Aorta (tissue), 5 donors: ENCODE measurements around the gene TRIP11. TPM values are rescaled to one million over a fixed set of nuclear protein-coding genes. Genes with fewer than 3 reads are reported as not detected.
A peak's percentile ranks its signal among the peaks of the same experiment; 100 is the strongest.

Experiments used
- ATAC-seq: fragments of 200-7000 bp; cut with Tn5 transposase; one replicate; pipeline ENCODE4 v1.9.1; 2022; ENCODE audit warnings: moderate library complexity; ENCODE audit not compliant: low FRiP score
- DNase-seq, 2 donors: peaks; one replicate each; pipeline ENCODE4 v3.0.0-alpha.2; 2020
- H3K27ac ChIP-seq, 2 donors: one replicate each; pipeline ENCODE4 v1.5.1; 2013; ENCODE audit warnings: low read length in 2 of 2, mild to moderate bottlenecking in 2 of 2, moderate library complexity in 2 of 2, control low read depth in 1 of 2, inconsistent platforms in 1 of 2, low read depth in 1 of 2
- H3K27me3 ChIP-seq, 2 donors: one replicate each; pipeline ENCODE4 v1.6.1; 2013; ENCODE audit warnings: control low read depth in 1 of 2, low read length in 1 of 2, mild to moderate bottlenecking in 1 of 2, moderate library complexity in 1 of 2; ENCODE audit not compliant: insufficient read depth in 2 of 2, control insufficient read depth in 1 of 2
- H3K36me3 ChIP-seq, 2 donors: one replicate each; pipeline ENCODE4 v1.6.1; 2013; ENCODE audit warnings: control low read depth in 1 of 2, low read length in 1 of 2, mild to moderate bottlenecking in 1 of 2; ENCODE audit not compliant: insufficient read depth in 2 of 2, control insufficient read depth in 1 of 2
- H3K4me1 ChIP-seq, 2 donors: one replicate each; pipeline ENCODE4 v1.6.1; 2013; ENCODE audit warnings: low read length in 2 of 2, control low read depth in 1 of 2, mild to moderate bottlenecking in 1 of 2, moderate library complexity in 1 of 2; ENCODE audit not compliant: insufficient read depth in 2 of 2, control insufficient read depth in 1 of 2
- H3K4me3 ChIP-seq, 2 donors: one replicate each; pipeline ENCODE4 v1.5.1; 2013; ENCODE audit warnings: low read length in 2 of 2, control low read depth in 1 of 2, mild to moderate bottlenecking in 1 of 2
- H3K9me3 ChIP-seq: one replicate; pipeline ENCODE4 v1.6.1; 2013; ENCODE audit warnings: mild to moderate bottlenecking, low read length; ENCODE audit not compliant: control insufficient read depth
- WGBS, 2 donors: extraction: QIAGEN DNeasy Blood & Tissue Kit; methylation state at CpG; one replicate each; pipeline ENCODE4 v1.1.7; 2013; 5-methylcytosine and 5-hydroxymethylcytosine counted together
- intact Hi-C, 2 donors: fragments of 100-400 bp; cut with DNase I; formaldehyde crosslinking; loops; one replicate each; pipeline versions ENCODE4 v1.14.2 to v1.15.0; 2022
- polyA plus RNA-seq, 2 donors: library from polyadenylated mRNA; stranded (reverse); fragments of 200-250 nt; gene quantifications; one replicate each; pipeline ENCODE4 v1.2.3, GENCODE V29; 2013
- total RNA-seq, 2 donors: library from RNA; stranded (reverse); fragmentation: NEBNext Ultra II Directional; extraction: Animal tissue kit (Norgen Biotek cat#: 25700); gene quantifications; one replicate each; pipeline ENCODE4 v1.2.1, GENCODE V29; 2021
- donor health status: healthy with polysubstance abuse.
- donor health status: Bipolar disorder and iron deficiency.
- donor health status: DM: no; HTN: no; CAD: no.
- donor health status: DM: no; HTN: no; CAD: no.
- donor health status: DM: yes; HTN: yes; CAD: no.

Gene TRIP11
- total and polyA plus RNA-seq, 4 donors, result 8.4 to 75.4 (median 36.2) TPM

DNA sequence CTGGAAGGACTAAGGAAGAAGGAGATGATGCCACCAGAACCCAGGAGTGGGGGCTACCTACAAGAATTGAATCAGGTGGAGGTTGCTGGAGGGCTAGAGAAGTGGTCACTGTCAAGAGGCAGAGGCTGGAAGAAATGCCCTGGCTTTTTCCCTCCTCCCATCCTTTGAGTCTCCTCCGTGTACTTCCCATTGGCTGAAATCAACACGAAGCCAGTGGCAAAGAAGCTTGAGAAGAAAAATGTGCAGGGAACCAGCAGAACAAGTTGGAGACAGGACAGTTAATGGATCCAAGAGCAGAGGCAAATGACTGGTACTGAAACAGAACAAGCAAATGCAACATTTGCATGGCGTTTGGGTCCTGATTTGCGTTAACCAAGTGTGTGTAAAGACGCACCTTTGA is 83.2 kb downstream of the TRIP11 start:
- WGBS, 2 donors, result 67 to 84% methylated on average over 5 of the region's 5 CpGs

DNA sequence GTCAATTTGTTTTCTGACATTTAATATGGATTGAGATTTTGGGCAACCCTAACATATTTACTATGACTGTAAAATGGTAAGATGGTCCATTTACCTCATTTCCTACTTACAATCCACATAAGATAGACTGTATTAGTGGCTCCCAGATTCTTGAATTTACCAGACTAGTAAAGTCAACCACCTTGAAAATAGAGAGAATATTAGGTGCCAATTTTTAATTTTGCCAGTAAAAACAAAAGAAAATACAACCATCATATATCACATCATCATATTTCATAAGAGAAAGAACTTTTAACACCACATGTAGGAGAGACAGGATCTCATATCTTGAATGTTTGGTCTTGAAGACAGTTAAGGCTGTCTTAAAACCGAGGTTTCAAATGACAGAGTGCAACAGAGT is 84.7 kb downstream of the TRIP11 start:
- 31 to 46% methylated on average over 1 of the region's 1 CpG for WGBS, 2 donors
- no peak for DNase-seq
- H3K4me1 ChIP-seq, result no peaks in the 10 kb centered on the region
- intact Hi-C loops, result no loop called here
- no peaks in the 10 kb centered on the region for H3K9me3 ChIP-seq
- H3K27me3 ChIP-seq, result no peaks in the 10 kb centered on the region
- H3K27ac ChIP-seq, result no peak overlapping the region
- H3K4me3 ChIP-seq, result no peak overlapping the region
- no peaks in the 10 kb centered on the region for H3K36me3 ChIP-seq
- no peak for ATAC-seq

More for the DNA sequence above, 83.2 kb downstream of the TRIP11 start:
- Histone ChIP-seq H3K4me1 (no peaks in the 10 kb centered on the region), H3K27ac (no peak overlapping the region), H3K9me3 (no peaks in the 10 kb centered on the region), H3K36me3 (no peaks in the 10 kb centered on the region), H3K4me3 (no peak overlapping the region), H3K27me3 (no peaks in the 10 kb centered on the region)
- intact Hi-C loops, result no loop called here
- ATAC-seq (no peak), DNase-seq (no peak)

DNA sequence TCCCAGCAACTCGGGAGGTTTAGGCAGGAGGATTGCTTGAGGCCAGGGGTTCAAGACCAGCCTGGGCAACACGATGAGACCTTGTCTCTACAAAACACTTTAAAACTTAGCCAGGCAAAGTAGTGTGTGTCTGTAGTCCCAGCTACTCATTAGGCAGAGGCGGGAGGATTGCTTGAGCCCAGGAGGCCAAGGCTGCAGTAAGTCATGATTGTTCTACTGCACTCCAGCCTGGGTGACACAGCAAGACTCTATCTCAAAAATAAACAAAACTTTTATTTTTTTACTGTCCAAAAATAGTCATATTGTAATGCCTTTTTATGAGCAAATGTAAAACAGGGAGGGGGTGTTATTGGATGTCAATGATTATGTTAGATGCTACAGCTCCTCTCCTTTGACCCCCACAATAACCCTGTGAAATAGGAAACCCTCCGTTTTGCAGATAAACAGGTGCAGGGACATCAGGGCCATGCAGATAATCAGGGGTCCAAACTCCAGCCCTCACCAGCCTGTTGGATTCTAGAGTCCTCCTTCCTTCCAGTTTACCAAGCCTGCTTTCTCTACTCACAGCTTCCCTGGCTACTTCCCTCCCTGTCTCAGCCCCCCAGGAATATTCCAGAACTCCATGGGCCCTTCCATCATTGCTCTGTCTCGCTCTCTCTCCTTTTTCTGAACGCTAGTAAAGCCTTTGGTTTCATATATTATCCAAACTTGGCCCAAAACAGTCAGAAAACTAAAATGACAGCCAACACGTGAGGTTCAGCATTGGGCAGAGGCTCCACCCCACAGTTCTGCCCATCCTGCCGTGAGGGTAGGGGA is 86.5 kb downstream of the TRIP11 start:
- no peaks in the 10 kb centered on the region for H3K27me3 ChIP-seq
- ATAC-seq, result peak; percentile 35
- 31 to 38% methylated on average over 8 of the region's 8 CpGs for WGBS, 2 donors
- no peak for DNase-seq
- no peak overlapping the region for H3K4me3 ChIP-seq
- no peaks in the 10 kb centered on the region for H3K9me3 ChIP-seq
- no peaks in the 10 kb centered on the region for H3K4me1 ChIP-seq
- intact Hi-C loops, result no loop called here
- no peaks in the 10 kb centered on the region for H3K36me3 ChIP-seq
- peak overlapping the region in 1 of 2 donors; percentile 77 for H3K27ac ChIP-seq

DNA sequence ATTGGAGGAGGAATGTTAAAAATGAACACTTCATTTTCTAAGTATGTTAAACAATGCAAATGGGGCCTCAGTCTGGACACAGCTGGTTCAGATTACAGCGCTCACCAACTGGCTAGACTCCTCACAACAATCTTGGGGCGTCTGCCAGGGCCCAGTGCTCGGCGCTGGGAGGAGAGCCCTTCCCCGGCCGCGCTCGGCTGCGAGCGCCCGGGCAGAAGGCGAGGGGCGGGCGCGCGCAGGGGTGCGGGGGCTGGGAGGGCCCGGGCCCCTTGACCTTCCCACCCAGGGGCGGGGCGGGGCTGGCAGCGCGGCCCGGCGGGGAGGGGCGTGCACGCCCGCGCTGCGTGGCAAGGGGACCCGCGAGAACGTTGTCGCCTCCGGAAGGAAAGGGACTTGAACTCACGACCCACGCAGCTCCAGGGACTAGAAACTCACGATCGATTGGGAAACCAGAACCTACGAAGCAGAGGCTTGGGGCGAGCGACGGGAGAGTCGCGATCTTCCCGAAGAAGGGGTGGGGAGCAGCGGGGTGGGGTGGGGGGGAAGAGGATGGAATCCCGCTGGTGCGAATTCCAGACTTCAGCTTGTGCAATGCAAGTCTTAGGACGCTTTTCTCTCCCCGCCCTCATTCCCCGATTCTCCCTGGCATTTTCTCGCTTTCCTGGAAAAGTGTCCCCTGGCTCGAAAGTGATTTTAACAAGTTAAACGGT is 92.2 kb downstream of the TRIP11 start, which contains the start of gene FBLN5:
Gene FBLN5, minus strand, starts transcription at position 220 of the 710 bp plus-strand sequence. CDS start 465 bp downstream, outside the sequence.
- peak; percentile 88 for ATAC-seq
- H3K4me3 ChIP-seq, result peak within 1 kb of the TSS; percentile 100
- DNase-seq, result peak; percentile 83 to 89
- intact Hi-C loops, result loop anchor here (2.0 to 5.0 kb wide), 3 partner anchors 35 to 51 kb away; no protein-coding TSS in a partner anchor
- H3K27ac ChIP-seq, result peak within 1 kb of the TSS; percentile 71 to 98
- peaks cover 0 to 2% of the 10 kb centered on the region in 2 donors for H3K4me1 ChIP-seq
- no peaks in the 10 kb centered on the region for H3K36me3 ChIP-seq
- no peaks in the 10 kb centered on the region for H3K9me3 ChIP-seq
- 1% methylated on average over 46 to 54 of the region's 54 CpGs for WGBS, 2 donors
- no peaks in the 10 kb centered on the region for H3K27me3 ChIP-seq

DNA sequence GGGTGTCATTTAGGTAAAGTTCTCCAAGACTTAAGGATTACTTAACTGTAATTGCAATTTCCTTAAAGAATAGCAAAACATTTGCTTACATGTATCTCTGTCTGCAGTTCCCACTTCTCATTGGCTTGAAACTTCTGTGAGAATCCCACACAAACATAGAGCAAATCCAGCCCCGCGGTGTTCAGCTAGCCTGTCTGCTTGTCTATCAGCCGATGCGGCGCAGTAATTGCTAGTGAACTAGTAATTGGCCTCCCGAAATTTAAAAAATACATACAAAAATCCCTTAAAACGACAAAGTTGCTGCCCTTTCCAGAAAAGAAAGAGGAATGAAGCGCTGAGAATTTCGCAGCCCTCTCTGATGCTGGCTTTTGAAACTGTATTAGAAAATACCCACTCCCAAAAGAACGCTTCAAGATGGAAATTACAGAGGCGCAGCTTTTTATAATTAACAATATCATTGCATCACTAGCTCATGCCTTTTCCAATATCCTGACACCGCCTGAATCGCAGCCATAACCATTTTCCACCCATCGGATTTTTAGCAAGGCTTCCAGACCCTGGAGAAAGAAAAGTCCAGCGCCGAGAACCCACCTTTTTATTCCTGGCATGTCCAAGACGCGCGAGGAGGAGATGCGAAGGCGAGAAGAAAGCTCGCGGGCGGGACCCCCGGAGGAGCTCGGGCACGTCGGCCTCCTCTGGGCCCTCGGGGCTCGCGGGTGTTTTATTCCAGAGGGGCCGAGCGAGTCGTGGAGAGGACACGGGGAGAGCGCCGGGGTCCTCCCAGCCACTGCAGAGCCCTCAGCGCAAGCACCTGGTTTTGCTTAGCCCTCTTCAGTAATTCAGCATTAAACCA is 93.0 kb downstream of the TRIP11 start:
- peak overlapping the region; percentile 71 to 98 for H3K27ac ChIP-seq
- intact Hi-C loops, result loop anchor here (2.0 to 5.0 kb wide), 3 partner anchors 35 to 50 kb away; no protein-coding TSS in a partner anchor

DNA sequence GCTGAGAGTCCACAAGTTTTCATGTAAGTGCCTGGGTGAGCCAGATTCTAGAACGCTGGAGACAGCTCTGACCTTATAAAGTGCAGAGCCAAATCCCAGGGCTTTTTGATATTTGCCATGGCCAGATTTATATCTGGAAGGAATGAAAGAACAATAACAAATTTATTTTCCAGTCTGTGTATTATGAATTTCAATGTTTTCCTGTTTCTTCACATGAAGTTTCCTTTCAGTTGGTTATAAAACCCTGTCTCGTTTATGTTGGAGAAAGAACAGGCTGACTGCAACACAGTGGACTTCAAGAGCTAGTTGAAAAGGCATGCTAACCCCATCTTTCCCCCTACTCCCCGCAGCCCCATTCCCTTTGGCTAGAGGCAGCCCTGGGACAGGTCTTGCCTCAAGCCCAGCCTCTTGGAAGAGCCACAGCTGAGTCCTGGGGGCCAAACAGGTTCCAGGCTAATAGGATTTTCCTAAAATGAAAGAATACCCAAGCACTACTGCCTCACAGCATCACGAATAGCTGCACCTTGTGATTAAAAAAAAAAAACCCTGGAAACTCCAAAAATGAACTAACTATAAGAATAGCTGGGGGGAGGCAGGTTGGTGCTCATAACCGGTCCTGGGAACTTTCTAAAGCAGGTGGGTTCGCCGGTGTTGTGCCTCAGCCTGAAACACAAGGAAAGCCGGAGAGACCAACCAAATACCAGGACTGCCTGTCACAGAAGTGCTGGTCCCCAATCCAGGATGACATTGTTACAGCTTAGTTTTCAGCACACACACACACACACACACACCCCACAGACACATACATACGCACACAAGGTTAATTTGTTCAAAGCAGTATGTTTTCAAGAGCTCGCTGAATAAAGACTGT is 93.9 kb downstream of the TRIP11 start:
- Histone ChIP-seq H3K27me3 (no peaks in the 10 kb centered on the region), H3K4me3 (peak overlapping the region; percentile 100), H3K4me1 (peaks cover 0 to 4% of the 10 kb centered on the region in 2 donors), H3K36me3 (peaks cover 2% of the 10 kb centered on the region in 2 donors), H3K9me3 (no peaks in the 10 kb centered on the region), H3K27ac (peak overlapping the region; percentile 71 to 99)
- ATAC-seq, result peak; percentile 44
- intact Hi-C loops, result loop anchor here (2.0 to 5.0 kb wide), 3 partner anchors 36 to 51 kb away; no protein-coding TSS in a partner anchor
- 1 to 5% methylated on average over 10 of the region's 10 CpGs for WGBS, 2 donors
- DNase-seq, result no peak

More for the DNA sequence above, 93.0 kb downstream of the TRIP11 start:
- 1 to 2% methylated on average over 38 of the region's 38 CpGs for WGBS, 2 donors
- no peaks in the 10 kb centered on the region for H3K9me3 ChIP-seq
- ATAC-seq (peak; percentile 31), DNase-seq (no peak)
- peaks cover 0 to 2% of the 10 kb centered on the region in 2 donors for H3K36me3 ChIP-seq
- peak overlapping the region; percentile 100 for H3K4me3 ChIP-seq
- H3K4me1 ChIP-seq, result peaks cover 0 to 2% of the 10 kb centered on the region in 2 donors
- no peaks in the 10 kb centered on the region for H3K27me3 ChIP-seq

DNA sequence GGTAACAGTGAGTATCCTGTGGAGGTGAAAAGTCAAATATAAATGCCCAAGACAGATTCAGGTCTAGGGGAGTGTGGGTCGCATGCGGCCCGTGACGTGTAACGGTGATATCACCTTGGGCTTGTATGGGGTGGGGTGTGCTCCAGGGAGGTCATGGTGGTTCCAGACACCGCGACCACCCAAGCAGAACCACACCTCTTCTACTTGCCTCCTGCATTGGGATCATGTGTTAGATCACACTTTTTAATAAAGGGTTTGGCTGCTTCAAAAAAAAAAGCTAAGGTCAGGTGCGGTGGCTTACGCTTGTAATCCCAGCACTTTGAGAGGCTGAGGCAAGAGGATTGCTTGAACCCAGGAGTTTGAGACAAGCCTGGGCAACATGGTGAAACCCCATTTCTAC is 96.9 kb downstream of the TRIP11 start:
- DNase-seq (no peak), ATAC-seq (no peak)
- WGBS, 2 donors, result 29% methylated on average over 9 of the region's 9 CpGs
- intact Hi-C loops, result no loop called here
- H3K27ac ChIP-seq, result peak overlapping the region in 1 of 2 donors; percentile 10
- H3K4me3 ChIP-seq, result peak overlapping the region in 1 of 2 donors; percentile 100
- no peaks in the 10 kb centered on the region for H3K27me3 ChIP-seq
- H3K9me3 ChIP-seq, result no peaks in the 10 kb centered on the region
- H3K36me3 ChIP-seq, result peaks cover 6 to 11% of the 10 kb centered on the region in 2 donors
- peaks cover 0 to 6% of the 10 kb centered on the region in 2 donors for H3K4me1 ChIP-seq
